ENCODE data around the gene DIAPH2.

DIAPH2 gene

GRCh38 chrX:97315939-97316338 is 631.3 kb downstream of the DIAPH2 start:
- DNase-seq = no peak

DNA sequence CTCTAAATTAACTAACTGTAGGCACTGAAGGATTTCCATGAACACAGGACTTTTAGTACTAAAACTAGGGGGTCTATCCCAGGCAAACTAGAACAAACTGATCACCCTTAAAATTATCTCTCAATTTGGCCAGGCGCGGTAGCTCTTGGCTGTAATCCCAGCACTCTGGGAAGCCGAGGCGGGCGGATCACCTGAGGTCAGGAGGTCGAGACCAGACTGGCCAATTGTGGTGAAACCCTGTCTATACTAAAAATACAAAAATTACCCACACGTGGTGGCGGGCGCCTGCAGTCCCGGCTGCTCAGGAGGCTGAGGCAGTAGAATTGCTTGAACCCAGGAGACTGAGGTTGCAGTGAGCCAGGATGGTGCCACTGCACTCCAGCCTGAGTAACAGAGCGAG is 635.7 kb downstream of the DIAPH2 start:
- DNase-seq = no peak

- no peak for DNase-seq
Measured at GRCh38 chrX:97322401-97322800, 637.8 kb downstream of the DIAPH2 start.

DNA sequence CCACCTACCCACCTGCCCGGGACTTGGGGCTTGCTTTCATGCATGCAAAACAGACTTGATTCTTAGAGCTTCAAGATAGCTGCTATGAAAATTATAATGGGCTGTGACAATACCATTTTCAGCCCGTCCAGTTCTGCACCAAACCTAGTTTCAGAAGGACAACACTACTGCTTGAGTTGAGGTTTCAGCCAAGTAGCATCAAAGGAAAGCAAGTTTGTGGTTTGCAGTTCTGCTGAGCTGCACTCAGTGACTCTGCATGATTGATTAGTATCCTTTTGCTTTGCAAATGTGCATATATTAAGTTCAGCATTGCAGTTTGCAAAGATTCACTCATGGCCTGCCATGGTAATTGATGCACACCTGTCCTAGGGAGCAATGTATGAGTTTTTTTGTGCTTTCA is 641.8 kb downstream of the DIAPH2 start:
- DNase-seq = no peak

DNA sequence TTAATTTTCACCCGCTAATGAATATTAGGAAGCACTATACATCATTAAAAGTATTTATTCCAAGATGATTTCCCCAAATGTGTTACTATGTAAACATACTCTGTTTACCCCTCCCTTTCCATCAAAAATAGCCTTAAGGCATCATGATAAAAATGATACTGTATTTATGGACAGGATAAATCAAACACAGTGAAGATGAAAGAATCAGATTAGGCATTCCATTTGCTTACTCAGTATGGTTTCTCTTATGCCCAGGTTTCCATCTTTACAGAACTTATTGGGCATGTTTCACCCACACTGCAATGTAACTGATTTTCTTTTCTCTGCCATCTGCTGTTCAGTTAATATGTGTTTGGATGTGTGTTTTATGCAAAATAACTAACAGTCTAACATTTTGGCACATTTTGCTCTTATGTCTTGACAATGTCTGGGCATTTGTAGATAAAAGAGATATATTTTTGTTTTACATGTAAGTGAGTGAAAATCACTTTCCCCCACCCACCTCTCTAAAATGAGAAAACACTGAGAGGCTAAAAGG is 644.3 kb downstream of the DIAPH2 start:
- no peak for DNase-seq

GRCh38 chrX:97330151-97330550 is 645.5 kb downstream of the DIAPH2 start:
- no peak for DNase-seq

- no peak for DNase-seq
Measured at GRCh38 chrX:97332963-97333362, 648.3 kb downstream of the DIAPH2 start.

DNA sequence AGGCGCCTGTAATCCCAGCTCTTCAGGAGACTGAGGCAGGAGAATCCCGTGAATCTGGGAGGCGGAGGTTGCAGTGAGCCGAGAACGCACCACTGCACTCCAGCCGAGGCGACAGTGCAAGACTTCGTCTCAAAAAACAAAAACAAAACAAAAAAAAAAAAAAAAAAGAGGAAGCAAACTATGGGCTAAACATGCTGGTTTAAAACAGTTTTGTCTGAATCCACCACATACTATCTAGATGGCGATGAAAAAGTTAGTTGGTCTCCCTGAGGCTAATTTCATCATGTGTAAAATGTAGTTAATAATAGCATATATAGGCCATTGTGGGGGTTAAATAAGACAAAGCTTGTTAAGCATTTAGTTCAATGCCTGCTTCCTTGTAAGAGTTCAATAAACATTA is 650.2 kb downstream of the DIAPH2 start:
- no peak for DNase-seq

GRCh38 chrX:97344724-97345123 is 660.1 kb downstream of the DIAPH2 start:
- no peak for DNase-seq

DNA sequence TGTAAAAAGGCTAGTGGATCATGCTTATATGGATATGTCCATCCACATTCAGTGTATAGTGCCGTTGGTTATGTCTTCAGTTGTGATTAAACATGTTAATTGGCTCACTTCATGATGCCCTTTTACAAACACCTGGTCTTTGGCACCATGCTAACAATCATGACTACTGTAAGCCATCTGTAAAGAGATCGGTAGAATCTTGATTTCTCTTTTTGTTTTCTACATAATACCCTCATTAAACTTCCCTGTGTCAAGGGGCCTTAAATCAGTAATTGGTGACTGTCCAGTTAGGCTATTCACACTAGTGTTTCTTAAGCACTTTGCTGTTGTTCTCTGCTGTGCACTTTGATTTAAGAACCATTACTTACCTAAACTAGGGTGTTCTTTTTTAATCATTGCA is 674.3 kb downstream of the DIAPH2 start:
- DNase-seq = no peak

DNA sequence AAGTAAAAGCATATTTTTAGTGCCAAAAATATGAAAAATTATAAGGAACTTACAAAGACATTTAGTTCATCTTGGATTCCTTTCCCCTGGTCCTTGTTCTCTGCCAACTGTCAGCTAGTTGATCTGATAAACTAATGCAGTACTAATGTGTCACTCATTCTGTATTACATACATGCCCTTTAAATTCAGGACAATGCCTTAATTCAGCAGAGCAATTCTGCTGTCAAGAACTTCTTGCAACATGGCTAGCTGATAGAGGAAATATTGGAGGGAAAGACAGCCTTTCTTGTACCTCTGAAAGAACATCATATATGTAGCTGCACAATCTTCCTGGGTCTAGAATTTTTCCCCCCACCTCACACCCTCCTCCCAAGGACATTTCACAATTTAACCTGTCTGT is 679.2 kb downstream of the DIAPH2 start:
- DNase-seq = no peak

DNA sequence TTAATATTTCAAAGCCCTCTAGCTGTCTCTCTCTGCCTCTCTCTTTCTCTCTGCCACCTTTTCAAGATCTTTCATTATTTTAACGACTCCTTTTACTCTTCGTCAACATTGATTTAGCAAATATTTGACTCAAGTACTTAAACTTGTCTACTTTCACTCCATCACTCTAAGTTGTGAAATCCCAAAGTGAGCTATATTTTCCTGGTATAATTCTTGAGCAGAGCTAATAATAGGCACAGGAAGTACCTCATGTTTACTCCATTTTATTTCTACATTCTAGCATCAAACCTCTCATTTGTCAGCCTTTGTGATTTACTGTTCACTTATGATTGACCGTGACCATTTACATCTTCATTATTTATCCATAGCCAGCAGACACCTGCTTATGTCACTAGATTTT is 681.6 kb downstream of the DIAPH2 start:
- no peak for DNase-seq

DNA sequence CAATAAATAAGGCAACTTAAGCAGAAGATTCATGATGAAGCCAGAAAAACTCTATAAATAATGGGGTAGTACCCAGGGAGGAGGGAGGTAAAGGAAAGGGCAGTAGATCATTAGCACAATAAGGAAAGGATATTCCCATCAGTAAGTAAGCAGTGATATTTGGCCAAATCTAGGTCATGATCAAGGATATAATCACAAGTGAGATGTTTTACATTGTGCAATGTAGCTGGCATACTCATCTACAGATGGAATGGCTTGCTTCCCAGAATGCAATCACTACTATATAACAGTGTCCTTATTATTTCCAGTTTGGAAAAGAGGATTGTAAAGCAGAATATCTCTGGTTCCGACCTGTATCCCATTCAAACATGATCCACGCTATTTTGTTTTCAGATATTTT is 682.5 kb downstream of the DIAPH2 start:
- DNase-seq = no peak

DNA sequence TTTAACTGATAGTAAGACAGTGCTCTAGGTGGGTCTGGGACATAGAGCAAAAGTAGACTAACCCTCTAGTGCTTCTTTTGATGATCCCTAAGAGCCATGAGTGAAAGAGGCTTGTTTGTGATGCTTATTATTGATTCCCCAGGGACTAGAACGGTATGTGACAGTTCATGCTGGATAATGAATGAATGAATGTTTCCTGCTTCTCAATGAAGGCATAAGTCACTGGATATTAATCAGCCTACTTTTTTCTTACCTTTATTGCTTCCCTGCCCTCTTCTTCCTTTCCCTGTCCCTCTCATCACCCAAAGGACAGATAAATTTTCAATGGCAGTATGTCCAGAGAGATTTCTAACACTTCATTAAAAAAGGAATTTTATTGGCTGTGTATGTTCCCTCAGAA is 685.3 kb downstream of the DIAPH2 start:
- DNase-seq = no peak

DNA sequence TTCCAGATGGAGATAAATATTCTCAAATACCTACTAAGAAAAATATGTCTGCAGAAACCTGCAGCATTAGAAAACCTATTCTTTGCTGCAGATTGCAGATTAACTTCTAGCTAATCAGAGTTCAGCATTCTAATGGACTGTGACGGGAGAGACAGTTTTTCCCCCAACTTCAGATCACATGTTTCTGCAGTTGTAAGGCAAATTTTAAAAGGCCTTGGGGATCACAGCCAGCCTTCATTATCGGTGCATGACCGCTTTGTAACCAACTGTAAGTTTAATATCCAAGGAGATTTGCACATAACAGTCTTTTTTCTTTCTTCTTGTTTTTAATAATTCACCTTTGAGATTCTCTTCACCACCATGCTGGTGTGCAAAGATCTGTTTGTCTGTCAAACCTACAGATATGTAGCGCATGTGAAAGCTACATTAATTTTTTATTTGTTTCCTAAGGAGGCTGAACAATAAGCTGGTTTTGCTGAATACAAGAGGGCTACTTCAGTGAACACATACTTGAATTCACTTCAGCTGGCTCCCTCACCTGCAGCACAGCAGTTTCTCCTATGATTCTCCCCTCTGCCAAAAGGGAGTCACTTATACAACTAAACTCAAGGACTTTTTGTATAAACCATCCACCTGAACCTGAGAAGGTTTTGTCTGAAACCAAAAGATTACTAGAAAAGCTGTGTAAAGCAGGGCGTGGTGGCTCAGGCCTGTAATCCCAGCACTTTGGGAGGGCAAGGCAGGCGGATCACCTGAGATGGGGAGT is 687.5 kb downstream of the DIAPH2 start:
- DNase-seq = no peak

GRCh38 chrX:97374266-97374665 is 689.6 kb downstream of the DIAPH2 start:
- DNase-seq = no peak

DNA sequence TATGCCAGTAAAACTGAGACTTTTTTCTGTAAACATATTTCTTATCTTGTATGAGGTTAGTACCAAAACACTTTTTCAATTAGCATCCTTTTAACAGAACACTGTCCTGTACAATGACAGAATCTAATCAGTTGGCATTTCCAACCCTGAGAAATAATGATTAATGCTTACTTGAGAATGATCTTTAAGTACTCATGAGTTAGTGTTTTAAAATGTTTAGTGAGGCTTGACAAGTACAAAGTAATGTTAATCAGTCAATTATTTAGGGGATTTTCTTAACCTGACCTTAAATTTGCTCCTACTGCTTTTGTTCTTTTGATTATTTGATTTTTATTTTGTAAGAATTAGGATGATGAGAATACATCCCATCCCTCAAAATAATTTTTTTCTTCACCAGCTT is 695.6 kb downstream of the DIAPH2 start:
- DNase-seq = no peak

GRCh38 chrX:97384685-97385084 is 700.0 kb downstream of the DIAPH2 start:
- no peak for DNase-seq

GRCh38 chrX:97387004-97387403 is 702.4 kb downstream of the DIAPH2 start:
- no peak for DNase-seq

DNA sequence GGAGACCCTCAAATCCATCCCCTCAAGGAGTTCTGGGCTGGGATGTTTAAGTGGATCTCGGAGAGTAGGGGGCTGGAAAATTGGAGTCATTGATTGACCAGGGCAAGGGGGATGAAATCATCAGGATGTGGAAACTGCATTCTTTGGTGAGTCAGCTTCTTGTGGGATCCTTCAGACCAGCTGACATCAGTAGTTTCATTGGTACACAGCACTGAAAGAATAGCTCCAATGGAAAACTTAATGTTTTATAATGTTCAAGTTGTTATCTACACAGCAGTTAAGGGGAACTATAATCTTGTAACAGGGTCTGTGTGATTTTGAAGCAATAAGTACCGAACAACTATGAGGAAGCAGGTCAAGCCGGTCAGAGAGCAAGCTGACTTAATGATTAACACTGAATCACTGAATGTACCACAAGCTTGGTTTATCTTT is 705.1 kb downstream of the DIAPH2 start:
- DNase-seq = no peak

DNA sequence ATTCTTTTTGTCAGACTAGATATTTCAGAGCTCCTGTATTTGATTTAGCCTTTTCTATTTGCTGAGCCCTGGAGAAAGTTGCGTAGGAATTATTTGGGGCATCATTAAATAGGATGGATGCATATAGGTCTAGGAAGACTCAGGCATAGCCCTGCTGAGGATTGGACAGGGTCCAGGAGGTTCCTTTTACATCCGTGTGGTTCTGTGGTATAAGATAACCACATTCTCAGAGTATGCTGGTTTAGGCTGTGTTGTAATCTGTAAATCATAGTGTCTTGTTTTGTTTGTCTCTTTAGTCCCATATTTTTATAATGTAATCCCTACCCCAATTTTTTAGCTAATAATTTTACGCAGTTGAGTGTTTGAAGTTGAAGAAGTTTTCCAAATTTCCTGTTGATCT is 712.7 kb downstream of the DIAPH2 start:
- DNase-seq = no peak

DNA sequence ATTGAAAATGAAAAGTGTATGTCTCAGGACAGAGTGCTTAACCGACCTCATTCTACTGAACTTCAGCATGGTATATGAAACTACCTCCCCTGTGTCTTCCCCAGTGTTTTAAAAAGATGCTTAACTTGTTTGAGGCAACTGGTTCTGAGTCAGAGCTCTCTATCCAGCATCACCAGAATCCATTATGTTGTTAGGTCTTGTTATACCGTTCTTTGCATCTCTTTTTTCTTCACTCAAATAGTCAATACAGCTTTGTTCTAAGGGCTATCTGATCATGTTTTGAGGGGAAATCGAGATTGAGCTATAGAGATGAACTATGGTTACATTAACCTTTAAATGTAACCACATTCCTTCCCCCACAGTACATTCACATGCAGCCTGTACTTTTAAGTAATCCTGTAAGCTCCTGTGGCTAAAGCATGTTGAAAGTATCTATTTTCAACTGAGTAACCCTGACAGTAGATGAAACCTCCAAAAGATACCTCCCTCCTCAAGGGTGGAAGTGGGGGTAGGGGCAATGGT is 713.4 kb downstream of the DIAPH2 start:
- no peak for DNase-seq

- no peak for DNase-seq
Measured at GRCh38 chrX:97399400-97399799, 714.8 kb downstream of the DIAPH2 start.

DNA sequence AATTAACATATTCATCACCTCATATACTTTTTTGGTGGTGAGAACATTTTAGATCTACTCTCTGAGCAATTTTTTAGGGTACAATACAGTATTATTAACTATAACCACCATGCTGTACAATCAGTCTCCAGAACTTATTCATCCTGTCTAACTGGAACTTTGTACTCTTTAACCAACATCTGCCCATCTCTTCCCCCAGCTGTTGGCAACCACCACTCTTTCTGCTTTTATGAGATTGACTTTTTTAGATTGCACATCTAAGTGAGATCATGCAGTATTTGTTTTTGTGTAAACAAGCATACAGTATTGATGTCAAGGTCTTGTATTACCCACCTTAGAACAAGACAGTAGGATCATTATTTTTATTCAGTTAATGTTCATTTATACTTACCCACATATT is 715.9 kb downstream of the DIAPH2 start:
- DNase-seq = no peak

GRCh38 chrX:97401154-97401553 is 716.5 kb downstream of the DIAPH2 start:
- no peak for DNase-seq
